ENCODE measurements around the gene SH2D1B.

Gene SH2D1B

DNA sequence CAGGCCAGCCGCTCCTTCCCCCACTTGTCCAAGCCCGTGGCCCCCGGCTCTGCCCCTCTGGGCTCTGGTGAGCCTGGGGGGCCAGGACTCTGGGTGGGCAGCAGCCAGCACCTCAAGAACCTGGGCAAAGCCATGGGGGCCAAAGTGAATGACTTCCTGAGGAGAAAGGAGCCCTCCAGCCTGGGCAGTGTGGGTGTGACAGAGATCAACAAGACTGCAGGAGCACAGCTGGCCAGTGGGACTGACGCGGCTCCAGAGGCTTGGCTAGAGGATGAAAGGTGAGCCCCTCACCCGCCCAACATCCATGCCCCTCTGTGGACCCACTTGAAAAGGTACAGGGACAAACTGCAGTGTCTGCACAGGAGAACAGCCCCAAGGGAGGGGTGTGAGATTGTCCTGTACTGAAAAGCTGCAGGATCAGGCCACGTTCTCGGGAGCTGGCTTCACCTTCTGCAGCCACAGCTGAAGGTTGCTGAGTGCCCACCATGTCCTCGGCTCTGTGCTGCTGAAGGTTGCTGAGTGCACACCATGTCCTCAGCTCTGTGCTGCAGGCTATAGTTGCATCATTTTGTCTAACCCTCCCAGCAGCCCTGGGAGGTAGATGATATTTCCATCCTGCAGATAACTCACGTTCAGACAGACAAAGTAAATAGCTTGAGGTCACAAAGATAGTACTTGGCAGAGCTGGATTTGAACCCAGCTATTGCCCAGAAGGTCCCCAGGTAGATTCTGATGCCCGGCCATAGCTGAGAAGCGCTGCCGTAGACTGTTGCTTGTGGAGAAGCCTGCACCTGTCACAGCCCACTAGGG, 29.8 kb downstream of the SH2D1B start:
- no peak for DNase-seq

GRCh38 chr1:162381383-162381782, 30.6 kb downstream of the SH2D1B start, which contains the start of gene C1orf226:
Gene C1orf226, plus strand, starts transcription at chr1:162381728. Its CDS starts 174 bp downstream, at chr1:162381902.
- no peak for DNase-seq

GRCh38 chr1:162380061-162380846, 31.7 kb downstream of the SH2D1B start:
- no peak for DNase-seq

DNA sequence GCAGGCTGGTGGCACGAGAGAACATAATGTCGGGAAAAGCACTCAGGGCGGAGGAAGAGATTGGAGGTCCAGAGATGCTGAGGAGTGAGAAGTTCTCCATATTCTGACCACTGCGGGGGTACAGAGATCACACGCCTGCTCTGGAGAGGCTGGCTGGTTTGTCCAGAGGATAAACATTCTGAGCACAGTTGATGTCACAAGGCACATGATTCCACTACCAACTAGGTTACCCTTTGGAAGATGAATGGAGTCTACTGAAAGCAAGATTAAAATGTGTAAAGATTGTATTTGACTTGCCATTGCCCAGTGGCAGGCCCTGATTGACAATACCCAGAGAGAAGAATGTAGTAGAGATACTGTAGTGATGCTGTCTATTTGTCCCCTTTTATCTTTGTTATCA, 35.2 kb downstream of the SH2D1B start, which contains the start of gene SPATA46:
TSS of gene SPATA46 (minus strand) at position 164 of the 400 bp plus-strand sequence. CDS start at position 100, 64 bp downstream.
- no peak for DNase-seq

DNA sequence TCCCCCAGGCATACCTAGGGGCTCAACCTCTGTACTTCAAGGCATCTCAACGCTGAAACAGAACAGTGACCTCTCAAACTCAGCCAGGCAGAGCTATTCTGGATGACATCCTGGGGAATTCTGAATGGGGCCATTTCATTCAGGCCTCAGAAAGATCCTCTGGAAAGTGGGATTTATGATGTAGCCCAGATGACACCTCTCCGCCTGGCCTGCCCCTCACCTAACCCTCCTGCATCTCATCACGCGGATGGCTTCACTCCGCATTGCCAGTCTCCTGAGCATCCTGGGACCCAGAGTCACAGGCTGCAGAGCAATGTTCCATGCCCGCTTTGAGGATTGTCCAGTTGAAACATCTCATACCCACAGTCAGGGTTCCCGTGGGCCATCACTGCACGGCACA, 36.5 kb downstream of the SH2D1B start:
- DNase-seq, result no peak

DNA sequence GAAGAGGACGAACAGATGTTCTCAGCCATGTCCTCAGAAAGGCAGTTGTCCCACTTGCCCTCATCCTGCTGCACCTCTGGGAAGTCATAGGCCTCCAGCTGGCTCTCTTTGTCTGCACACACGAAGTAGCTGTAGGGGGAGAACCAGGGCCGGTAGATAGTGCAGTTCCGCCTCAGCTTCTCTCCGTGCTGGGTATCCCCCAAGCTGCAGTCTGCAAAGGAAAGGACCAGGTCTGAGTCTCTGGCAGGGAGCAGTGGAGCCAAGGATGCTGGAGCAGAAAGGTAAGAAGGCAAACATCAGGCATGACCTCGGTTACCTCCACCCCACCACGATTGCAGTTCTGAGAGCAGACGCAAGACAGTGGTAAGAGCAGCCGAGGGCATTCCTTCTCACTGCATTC, 37.5 kb downstream of the SH2D1B start:
- DNase-seq, result no peak

DNA sequence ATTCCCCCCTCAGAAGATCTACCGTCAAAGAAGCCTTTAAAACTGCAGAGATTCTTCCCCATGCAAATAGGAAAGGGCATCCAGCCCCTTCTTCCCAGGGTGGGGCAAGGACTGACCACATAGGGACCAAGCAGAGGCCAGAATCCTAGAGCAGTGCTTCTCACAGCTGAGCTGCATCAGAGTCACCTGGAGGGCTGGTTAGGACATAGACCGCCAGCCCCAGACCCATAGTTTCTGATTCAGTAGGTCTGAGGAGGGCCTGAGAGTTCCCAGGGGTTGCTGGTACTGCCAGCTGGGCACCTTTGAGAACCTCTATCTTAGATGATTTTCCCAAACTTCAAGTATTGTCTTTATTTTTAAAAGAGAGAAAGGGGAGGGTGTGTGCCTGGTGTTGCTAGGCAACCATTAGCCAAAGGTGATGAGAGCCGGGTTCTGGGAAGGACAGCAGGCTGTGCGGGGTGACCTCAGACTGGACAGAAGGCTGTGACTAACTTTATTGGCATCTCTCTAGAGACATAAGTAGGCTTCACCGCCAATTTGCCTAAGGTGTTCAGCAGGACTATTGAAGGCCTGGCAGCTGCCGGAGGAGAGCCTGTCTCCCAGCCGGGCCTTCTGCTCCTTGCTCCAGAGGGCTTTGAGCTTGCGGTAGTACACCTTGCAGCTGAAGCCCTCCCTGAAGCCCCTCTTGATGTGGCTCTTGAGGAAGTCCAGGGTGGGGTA, 38.2 kb downstream of the SH2D1B start:
- no peak for DNase-seq

DNA sequence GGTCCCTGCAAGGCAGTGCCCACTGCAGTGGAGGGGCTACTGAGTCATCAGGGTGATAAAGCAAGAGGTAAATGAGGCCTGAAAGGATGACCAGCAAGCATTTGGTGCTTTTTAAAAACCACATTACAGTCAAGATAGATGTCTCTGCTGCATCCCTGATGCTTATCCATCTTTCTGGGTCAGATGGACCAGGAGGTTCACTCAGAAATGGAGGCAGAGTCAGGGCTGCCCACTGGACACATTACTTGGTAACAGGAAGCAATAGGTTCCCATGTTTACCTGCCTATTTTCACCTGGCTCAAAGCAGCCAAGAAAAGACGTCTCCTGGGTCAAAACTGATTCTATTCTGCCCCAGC, 38.9 kb downstream of the SH2D1B start:
- no peak for DNase-seq

GRCh38 chr1:162372159-162373071, 39.5 kb downstream of the SH2D1B start:
- no peak for DNase-seq

DNA sequence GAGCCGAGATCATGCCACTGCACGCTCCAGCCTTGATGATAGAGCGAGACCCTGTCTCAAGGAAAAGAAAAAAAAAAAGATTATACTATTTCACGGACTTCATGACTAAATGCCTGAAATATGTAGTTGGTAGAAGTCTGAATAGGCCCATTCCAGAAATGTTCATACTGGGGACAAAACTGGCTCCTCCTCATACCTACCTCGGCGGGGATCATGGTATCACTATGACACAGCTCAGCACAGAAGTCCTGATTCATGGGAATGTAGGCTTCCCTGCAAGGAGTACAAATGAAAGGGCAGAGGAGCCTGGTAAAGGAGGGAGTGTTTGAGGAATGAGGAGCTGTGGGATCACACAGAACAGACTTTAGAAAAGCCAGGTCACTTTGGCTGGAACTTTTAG, 40.3 kb downstream of the SH2D1B start:
- DNase-seq, result no peak

DNA sequence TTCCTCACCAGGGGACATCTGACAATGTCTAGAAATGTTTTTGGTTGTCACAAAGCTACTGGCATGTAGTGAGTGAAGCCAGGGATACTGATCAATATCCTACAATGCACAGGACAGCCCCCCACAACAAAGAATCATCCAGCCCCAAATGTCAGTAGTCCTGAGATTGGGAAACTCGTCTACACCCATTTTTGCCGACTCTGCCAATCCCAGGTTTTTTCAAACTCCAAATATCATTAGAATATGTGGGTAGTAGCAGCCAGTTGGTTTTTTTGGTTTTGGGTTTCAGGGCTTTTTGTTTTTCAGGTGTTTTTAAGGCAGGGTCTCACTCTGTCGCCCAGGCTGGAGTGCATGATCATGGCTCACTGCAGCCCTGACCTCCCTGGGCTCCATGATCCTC, 41.2 kb downstream of the SH2D1B start:
- no peak for DNase-seq

DNA sequence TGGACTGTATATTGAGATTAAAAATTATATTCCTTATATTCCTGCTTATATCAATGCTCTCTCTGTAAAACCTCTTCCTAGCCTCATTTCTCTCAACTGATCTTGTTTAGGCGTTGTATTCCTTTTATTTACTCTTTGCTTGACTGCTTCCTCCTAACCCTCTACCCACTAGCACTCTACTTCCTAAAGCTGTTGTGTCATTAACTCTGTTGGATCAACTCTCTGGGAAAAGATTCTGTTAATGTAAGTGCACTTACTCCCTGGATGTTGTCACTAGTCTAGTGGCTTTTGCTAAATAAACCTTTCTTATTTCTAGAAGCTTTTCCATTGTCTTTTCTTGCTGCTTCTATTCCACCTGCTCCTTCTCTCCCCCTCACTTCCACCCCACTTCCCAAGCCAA, 41.8 kb downstream of the SH2D1B start:
- no peak for DNase-seq

DNA sequence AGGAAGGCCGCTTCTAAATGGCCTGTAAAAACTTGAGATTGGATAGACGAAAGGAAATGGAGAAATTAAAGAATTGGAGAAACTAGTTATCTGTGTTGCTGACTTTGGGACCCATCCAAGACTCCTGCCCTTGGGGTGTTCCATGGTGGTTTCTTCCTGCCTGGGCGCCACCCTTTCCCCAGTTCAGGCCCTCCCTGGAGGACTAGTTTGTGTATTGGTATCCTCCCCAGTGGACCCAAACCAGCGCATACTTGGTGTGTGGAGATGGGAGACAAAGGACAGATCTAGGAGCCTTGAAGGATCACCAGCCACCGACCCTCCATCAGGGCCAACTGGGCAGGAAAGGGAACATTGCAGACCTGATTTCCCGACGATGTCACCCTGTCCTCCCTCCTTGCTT, 42.4 kb downstream of the SH2D1B start:
- DNase-seq, result no peak

DNA sequence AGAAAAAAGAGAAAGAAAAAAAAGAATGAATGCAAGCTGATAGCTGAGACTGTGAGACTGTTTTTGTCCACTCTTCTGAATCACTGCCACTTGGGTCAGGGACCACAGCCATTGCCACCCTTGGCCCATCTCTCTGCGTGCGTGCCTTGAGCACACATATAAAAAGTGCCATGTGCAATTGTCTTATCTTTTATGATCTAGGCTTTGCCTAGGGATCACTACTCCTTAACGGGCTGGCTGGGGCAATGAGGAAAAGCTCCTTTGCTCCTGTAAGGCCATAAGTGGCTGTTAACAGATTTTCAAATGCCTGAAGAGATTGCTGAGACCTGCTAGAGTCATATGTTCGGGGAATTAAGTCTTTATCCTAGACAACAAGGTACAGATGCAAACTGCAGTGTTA, 43.5 kb downstream of the SH2D1B start:
- DNase-seq, result no peak

- DNase-seq, result no peak
Measured at GRCh38 chr1:162367772-162368171, 44.2 kb downstream of the SH2D1B start.

DNA sequence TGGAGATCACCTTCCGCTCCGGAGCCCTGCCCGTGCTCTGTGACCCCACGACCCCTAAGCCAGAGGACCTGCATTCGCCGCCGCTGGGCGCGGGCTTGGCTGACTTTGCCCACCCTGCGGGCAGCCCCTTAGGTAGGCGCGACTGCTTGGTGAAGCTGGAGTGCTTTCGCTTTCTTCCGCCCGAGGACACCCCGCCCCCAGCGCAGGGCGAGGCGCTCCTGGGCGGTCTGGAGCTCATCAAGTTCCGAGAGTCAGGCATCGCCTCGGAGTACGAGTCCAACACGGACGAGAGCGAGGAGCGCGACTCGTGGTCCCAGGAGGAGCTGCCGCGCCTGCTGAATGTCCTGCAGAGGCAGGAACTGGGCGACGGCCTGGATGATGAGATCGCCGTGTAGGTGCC, 44.9 kb downstream of the SH2D1B start:
- DNase-seq, result no peak

- no peak for DNase-seq
Measured at GRCh38 chr1:162366671-162367070, 45.3 kb downstream of the SH2D1B start.

DNA sequence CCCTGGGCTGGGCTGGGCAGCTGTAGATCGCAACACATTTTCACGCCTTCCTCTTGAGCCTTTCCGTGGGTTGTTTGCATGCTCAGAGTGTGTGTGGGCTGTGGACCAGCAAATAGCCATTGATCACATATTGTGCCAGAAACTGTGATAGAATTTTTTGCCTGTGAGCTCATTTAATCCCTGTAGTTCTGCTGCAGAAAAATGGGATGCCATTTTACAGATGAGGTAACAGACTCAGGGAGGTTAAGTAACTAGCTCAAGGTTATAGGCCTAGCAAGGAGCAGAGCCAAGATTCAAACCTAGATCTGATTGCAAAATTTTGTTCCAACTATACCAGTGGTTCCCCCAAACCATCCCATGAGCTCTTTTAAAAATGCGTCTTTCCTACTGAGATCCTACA, 45.8 kb downstream of the SH2D1B start:
- no peak for DNase-seq

DNA sequence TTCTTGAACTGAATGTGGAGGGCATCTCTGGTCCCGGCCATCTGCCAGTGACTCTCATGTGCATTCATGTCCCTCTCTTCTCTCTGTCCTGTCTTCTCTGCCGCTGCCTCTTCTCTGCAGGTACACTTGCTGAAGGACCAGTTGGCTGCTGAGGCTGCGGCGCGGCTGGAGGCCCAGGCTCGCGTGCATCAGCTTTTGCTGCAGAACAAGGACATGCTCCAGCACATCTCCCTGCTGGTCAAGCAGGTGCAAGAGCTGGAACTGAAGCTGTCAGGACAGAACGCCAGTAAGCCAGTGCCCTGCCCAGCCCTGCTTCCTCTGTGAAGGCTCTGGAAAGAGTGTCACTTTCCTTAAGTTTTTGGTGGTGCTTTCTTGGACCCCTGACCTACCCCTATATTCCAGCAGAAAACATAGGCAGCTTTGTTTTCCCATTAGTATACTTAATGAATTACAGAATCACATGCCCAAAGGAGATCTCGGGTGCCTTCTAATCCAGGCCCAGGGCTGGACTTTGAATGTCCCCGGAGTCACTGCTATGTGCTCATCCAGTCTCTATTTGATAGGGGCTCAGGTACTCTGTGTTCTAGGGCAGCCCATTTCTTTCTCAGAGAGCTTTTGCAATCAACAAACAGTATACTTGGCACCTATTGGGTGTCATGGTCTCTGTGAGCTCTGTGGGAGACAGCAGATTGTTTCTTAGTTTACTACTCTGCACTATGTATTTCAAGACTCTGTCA, 46.5 kb downstream of the SH2D1B start:
- no peak for DNase-seq

GRCh38 chr1:162364498-162364897, 47.4 kb downstream of the SH2D1B start:
- peak in 1 of 2 donors; percentile 43 for DNase-seq

GRCh38 chr1:162363823-162364222, 48.1 kb downstream of the SH2D1B start:
- no peak for DNase-seq

Measured in inflammatory macrophage (primary cell).